ENCODE measurements around the gene EPHA3. TPM values are rescaled to one million over a fixed set of nuclear protein-coding genes. Genes with fewer than 3 reads are reported as not detected.

EPHA3 gene
- polyA plus RNA-seq, 1 donor from 2014 or later: 33.0 TPM

DNA sequence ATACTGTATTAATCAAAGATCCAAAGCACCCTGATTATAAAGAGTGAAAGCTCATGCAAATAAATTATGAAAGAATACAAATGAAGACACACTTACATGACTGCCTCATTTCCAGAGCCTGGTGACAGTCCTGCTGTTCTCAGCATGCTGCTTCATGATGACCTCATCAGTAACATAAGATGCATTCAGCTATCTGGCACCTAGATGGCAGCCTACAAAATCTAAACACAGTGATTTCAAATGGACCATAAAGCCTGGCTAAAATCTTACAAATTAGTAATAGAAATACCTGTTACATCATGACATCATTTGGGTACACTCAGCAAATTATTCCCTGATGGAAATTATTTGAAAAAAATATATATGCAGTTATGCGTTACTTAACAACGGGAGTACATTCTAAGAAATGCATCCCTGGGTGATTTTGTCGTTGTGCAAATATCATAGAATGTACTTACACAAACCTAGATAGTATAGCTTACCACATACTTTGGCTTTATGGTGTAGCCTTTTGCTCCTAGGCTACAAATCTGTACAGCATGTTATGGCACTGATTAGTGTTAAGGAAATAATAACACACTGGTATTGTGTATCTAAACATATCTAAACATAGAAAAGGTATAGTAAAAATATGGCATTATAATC is 207.2 kb downstream of the EPHA3 start:
- Histone ChIP-seq H2AFZ (ENCODE audit: low read depth, low read length) (peak overlapping the region; percentile 36), H3K27me3 (ENCODE audit: insufficient read depth, low read depth, low read length) (no peaks in the 10 kb centered on the region), H3K27ac (ENCODE audit: low read length) (peak overlapping the region; percentile 47), H3F3A (ENCODE audit: insufficient read depth, low read length, poor library complexity, severe bottlenecking) (peaks cover 3% of the 10 kb centered on the region), H3K9me2 (ENCODE audit: insufficient read depth, low read length) (no peaks in the 10 kb centered on the region), H3K79me2 (replicated peaks; ENCODE audit: insufficient read depth, low read length) (no peaks in the 10 kb centered on the region), H3K36me3 (ENCODE audit: insufficient read depth, low read length) (no peaks in the 10 kb centered on the region), H3K4me3 (ENCODE audit: low read length) (no peak overlapping the region), H3K4me2 (ENCODE audit: low read length) (no peak overlapping the region), H3K9ac (ENCODE audit: low read length) (no peak overlapping the region), H3K9me3 (ENCODE audit: low read length) (no peaks in the 10 kb centered on the region), H4K20me1 (ENCODE audit: insufficient read depth) (no peaks in the 10 kb centered on the region)
- TF ChIP-seq TAF1 (IDR thresholded peaks at IDR 0.05; ENCODE audit: low read depth) (no peak), SMC3 (conservative IDR thresholded peaks at IDR 0.05; ENCODE audit: poor library complexity) (peak; percentile 50), POLR2AphosphoS5 (IDR thresholded peaks at IDR 0.05) (peak; percentile 36), RAD21 (conservative IDR thresholded peaks at IDR 0.05) (peak; percentile 69), EZH2 (IDR thresholded peaks at IDR 0.05; ENCODE audit: borderline replicate concordance, insufficient read depth, low read length, poor library complexity, severe bottlenecking) (no peak), EP300 (conservative IDR thresholded peaks at IDR 0.05; ENCODE audit: poor library complexity, severe bottlenecking) (no peak), MXI1 (conservative IDR thresholded peaks at IDR 0.05; ENCODE audit: poor library complexity, severe bottlenecking) (no peak)
- TF ChIP-seq, protein P1, sequence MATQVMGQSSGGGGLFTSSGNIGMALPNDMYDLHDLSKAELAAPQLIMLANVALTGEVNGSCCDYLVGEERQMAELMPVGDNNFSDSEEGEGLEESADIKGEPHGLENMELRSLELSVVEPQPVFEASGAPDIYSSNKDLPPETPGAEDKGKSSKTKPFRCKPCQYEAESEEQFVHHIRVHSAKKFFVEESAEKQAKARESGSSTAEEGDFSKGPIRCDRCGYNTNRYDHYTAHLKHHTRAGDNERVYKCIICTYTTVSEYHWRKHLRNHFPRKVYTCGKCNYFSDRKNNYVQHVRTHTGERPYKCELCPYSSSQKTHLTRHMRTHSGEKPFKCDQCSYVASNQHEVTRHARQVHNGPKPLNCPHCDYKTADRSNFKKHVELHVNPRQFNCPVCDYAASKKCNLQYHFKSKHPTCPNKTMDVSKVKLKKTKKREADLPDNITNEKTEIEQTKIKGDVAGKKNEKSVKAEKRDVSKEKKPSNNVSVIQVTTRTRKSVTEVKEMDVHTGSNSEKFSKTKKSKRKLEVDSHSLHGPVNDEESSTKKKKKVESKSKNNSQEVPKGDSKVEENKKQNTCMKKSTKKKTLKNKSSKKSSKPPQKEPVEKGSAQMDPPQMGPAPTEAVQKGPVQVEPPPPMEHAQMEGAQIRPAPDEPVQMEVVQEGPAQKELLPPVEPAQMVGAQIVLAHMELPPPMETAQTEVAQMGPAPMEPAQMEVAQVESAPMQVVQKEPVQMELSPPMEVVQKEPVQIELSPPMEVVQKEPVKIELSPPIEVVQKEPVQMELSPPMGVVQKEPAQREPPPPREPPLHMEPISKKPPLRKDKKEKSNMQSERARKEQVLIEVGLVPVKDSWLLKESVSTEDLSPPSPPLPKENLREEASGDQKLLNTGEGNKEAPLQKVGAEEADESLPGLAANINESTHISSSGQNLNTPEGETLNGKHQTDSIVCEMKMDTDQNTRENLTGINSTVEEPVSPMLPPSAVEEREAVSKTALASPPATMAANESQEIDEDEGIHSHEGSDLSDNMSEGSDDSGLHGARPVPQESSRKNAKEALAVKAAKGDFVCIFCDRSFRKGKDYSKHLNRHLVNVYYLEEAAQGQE (IDR thresholded peaks at IDR 0.05; ENCODE audit: borderline replicate concordance): no peak
- TF ChIP-seq, protein P2, sequence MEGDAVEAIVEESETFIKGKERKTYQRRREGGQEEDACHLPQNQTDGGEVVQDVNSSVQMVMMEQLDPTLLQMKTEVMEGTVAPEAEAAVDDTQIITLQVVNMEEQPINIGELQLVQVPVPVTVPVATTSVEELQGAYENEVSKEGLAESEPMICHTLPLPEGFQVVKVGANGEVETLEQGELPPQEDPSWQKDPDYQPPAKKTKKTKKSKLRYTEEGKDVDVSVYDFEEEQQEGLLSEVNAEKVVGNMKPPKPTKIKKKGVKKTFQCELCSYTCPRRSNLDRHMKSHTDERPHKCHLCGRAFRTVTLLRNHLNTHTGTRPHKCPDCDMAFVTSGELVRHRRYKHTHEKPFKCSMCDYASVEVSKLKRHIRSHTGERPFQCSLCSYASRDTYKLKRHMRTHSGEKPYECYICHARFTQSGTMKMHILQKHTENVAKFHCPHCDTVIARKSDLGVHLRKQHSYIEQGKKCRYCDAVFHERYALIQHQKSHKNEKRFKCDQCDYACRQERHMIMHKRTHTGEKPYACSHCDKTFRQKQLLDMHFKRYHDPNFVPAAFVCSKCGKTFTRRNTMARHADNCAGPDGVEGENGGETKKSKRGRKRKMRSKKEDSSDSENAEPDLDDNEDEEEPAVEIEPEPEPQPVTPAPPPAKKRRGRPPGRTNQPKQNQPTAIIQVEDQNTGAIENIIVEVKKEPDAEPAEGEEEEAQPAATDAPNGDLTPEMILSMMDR (IDR thresholded peaks at IDR 0.05; ENCODE audit: poor library complexity, severe bottlenecking): peak; percentile 76

DNA sequence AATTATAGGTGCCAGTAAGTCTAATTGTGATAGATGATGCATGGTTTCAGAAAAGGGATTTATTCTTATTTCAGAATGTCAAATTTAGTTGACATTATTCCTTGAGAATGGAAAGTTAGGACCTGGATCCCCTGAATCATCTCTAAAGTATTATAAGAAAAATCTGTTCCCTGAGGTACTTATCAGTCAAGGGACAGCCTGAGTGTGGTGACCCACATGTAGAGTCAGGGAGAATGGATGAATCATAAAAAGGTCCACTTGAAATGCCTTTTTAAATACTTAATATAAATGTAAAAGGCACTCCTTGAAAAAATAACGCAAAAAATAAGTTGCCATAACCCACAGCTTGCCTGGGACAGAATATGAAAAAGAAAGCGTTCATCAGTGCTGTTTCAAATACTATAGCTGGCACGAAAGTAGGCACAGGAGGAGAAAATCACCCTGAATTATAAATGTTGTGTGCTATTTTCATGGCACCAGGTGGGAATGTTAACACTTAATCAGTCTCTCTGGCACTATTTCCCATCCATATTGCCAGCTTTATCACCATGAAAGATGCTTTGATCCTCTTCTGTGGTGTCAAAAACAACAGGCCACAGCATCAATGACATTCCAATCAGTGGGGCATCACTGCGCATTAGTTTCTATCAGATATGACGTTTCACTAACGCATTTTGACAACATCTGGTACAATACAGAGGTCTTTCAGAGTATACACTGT is 208.5 kb downstream of the EPHA3 start:
- no peaks in the 10 kb centered on the region for H4K20me1 ChIP-seq (ENCODE audit: insufficient read depth)
- H3K4me2 ChIP-seq (ENCODE audit: low read length): no peak overlapping the region
- no peak for TF ChIP-seq EP300 (conservative IDR thresholded peaks at IDR 0.05; ENCODE audit: poor library complexity, severe bottlenecking)
- no peak for TF ChIP-seq MXI1 (conservative IDR thresholded peaks at IDR 0.05; ENCODE audit: poor library complexity, severe bottlenecking)
- TF ChIP-seq SMC3 (conservative IDR thresholded peaks at IDR 0.05; ENCODE audit: poor library complexity): no peak
- no peak for TF ChIP-seq RAD21 (conservative IDR thresholded peaks at IDR 0.05)
- TF ChIP-seq, protein P2 (IDR thresholded peaks at IDR 0.05; ENCODE audit: poor library complexity, severe bottlenecking): no peak
- TF ChIP-seq, protein P1 (IDR thresholded peaks at IDR 0.05; ENCODE audit: borderline replicate concordance): no peak
- no peak for TF ChIP-seq EZH2 (IDR thresholded peaks at IDR 0.05; ENCODE audit: borderline replicate concordance, insufficient read depth, low read length, poor library complexity, severe bottlenecking)
- no peak for TF ChIP-seq POLR2AphosphoS5 (IDR thresholded peaks at IDR 0.05)
- no peak for TF ChIP-seq TAF1 (IDR thresholded peaks at IDR 0.05; ENCODE audit: low read depth)
- H3K79me2 ChIP-seq (replicated peaks; ENCODE audit: insufficient read depth, low read length): no peaks in the 10 kb centered on the region
- no peak overlapping the region for H3K27ac ChIP-seq (ENCODE audit: low read length)
- H3K27me3 ChIP-seq (ENCODE audit: insufficient read depth, low read depth, low read length): no peaks in the 10 kb centered on the region
- H3K9ac ChIP-seq (ENCODE audit: low read length): no peak overlapping the region
- no peaks in the 10 kb centered on the region for H3K36me3 ChIP-seq (ENCODE audit: insufficient read depth, low read length)
- H3K9me3 ChIP-seq (ENCODE audit: low read length): no peaks in the 10 kb centered on the region
- H3K4me3 ChIP-seq (ENCODE audit: low read length): no peak overlapping the region
- H3F3A ChIP-seq (ENCODE audit: insufficient read depth, low read length, poor library complexity, severe bottlenecking): peaks cover 3% of the 10 kb centered on the region
- H2AFZ ChIP-seq (ENCODE audit: low read depth, low read length): no peak overlapping the region
- H3K9me2 ChIP-seq (ENCODE audit: insufficient read depth, low read length): no peaks in the 10 kb centered on the region
